Epidermal melanocyte (primary cell): ENCODE data around the gene HNRNPUL1.
"Not testable (repeated sequence)": the region's sequence is repeated elsewhere in the genome, so short reads cannot be mapped to it uniquely, and the experiment has no call there.

Experiments used
- DNase-seq: peaks from one replicate; pipeline ENCODE4 v3.0.0; 2011; ENCODE audit warnings: low spot score; ENCODE audit not compliant: insufficient read length

Gene HNRNPUL1

GRCh38 chr19:41263850-41264580 is at the start of gene HNRNPUL1:
Gene HNRNPUL1, plus strand, starts transcription at chr19:41264372. Its CDS starts 132 bp downstream, at chr19:41264504.
- DNase-seq: peak; percentile 98

GRCh38 chr19:41217741-41218140 is 46.4 kb upstream of the HNRNPUL1 start:
- DNase-seq: no peak

GRCh38 chr19:41218249-41218614 is 45.9 kb upstream of the HNRNPUL1 start:
- DNase-seq: no peak

GRCh38 chr19:41218615-41219507 is 45.3 kb upstream of the HNRNPUL1 start, which contains the start of gene AXL:
Gene AXL, plus strand, starts transcription at chr19:41219223. Its CDS starts 170 bp downstream, at chr19:41219393.
- peak; percentile 86 for DNase-seq

- no peak for DNase-seq
Observed at GRCh38 chr19:41219924-41220567, 44.1 kb upstream of the HNRNPUL1 start.

- DNase-seq: no peak
Observed at GRCh38 chr19:41220811-41221210, 43.4 kb upstream of the HNRNPUL1 start.

GRCh38 chr19:41221514-41222205 is 42.5 kb upstream of the HNRNPUL1 start:
- no peak for DNase-seq

- DNase-seq: no peak
Observed at GRCh38 chr19:41222240-41222639, 41.9 kb upstream of the HNRNPUL1 start.

- DNase-seq: no peak
Observed at GRCh38 chr19:41223431-41224234, 40.5 kb upstream of the HNRNPUL1 start.

- DNase-seq: no peak
Observed at GRCh38 chr19:41224632-41225031, 39.5 kb upstream of the HNRNPUL1 start.

- peak; percentile 73 for DNase-seq
Observed at GRCh38 chr19:41225238-41226052, 38.7 kb upstream of the HNRNPUL1 start.

GRCh38 chr19:41226053-41226873 is 37.9 kb upstream of the HNRNPUL1 start:
- peak; percentile 53 for DNase-seq

GRCh38 chr19:41226874-41227390 is 37.2 kb upstream of the HNRNPUL1 start:
- DNase-seq: no peak

- DNase-seq: no peak
Observed at GRCh38 chr19:41228486-41228885, 35.7 kb upstream of the HNRNPUL1 start.

- DNase-seq: not testable (repeated sequence)
Observed at GRCh38 chr19:41229338-41229737, 34.8 kb upstream of the HNRNPUL1 start.

GRCh38 chr19:41230067-41230857 is 33.9 kb upstream of the HNRNPUL1 start:
- DNase-seq: no peak

- no peak for DNase-seq
Observed at GRCh38 chr19:41232686-41233085, 31.5 kb upstream of the HNRNPUL1 start.
